Psoas muscle (tissue), 8 donors: ENCODE results near the gene ADA. TPM values are rescaled to one million over a fixed set of nuclear protein-coding genes. Genes with fewer than 3 reads are reported as not detected.

Source experiments
- ATAC-seq, 4 donors: fragments of 200-7000 bp; cut with Tn5 transposase; one replicate each; pipeline ENCODE4 v1.9.1; 2020; ENCODE audit warnings: moderate library complexity in 3 of 4, mild to moderate bottlenecking in 2 of 4
- DNase-seq, 2 donors: peaks; one replicate each; pipeline ENCODE4 v3.0.0-alpha.2; 2020
- H3K27ac ChIP-seq: fragments of 200-600 bp; one replicate; pipeline ENCODE4 v1.8.0; 2022
- H3K27me3 ChIP-seq, 3 donors: fragments of 200-600 bp in 1 of 3; one replicate each; pipeline versions ENCODE4 v1.6.1 to v1.8.0; 2013 to 2022; ENCODE audit warnings: low read length in 2 of 3, mild to moderate bottlenecking in 2 of 3, moderate library complexity in 1 of 3; ENCODE audit not compliant: insufficient read depth in 3 of 3
- H3K36me3 ChIP-seq, 2 donors: fragments of 200-600 bp in 1 of 2; one replicate each; pipeline versions ENCODE4 v1.6.1 to v1.8.0; 2013 to 2022; ENCODE audit warnings: low read depth in 1 of 2, mild to moderate bottlenecking in 1 of 2, moderate library complexity in 1 of 2; ENCODE audit not compliant: insufficient read depth in 1 of 2
- H3K4me1 ChIP-seq: fragments of 200-600 bp; one replicate; pipeline ENCODE4 v1.8.0; 2022
- H3K4me3 ChIP-seq: fragments of 200-600 bp; one replicate; pipeline ENCODE4 v1.8.0; 2022; ENCODE audit warnings: mild to moderate bottlenecking
- H3K9me3 ChIP-seq: fragments of 200-600 bp; one replicate; pipeline ENCODE4 v1.8.0; 2022
- CTCF ChIP-seq: fragments of 200-600 bp; IDR thresholded peaks from one replicate; pipeline ENCODE4 v1.8.0; 2022; ENCODE audit warnings: antibody characterized with exemption
- WGBS, 3 donors: extraction: QIAGEN DNeasy Blood & Tissue Kit; methylation state at CpG; one replicate each; pipeline versions ENCODE4 v1.1.6 to v1.1.7; 2013; 5-methylcytosine and 5-hydroxymethylcytosine counted together
- intact Hi-C, 2 donors: fragments of 100-400 bp; cut with DNase I; formaldehyde crosslinking; loops; one replicate each; pipeline versions ENCODE4 v1.11.0 to v1.14.2; 2022
- polyA plus RNA-seq, 3 donors: library from polyadenylated mRNA; stranded (reverse); fragments of 200-250 nt; gene quantifications; one replicate each; pipeline ENCODE4 v1.2.3, GENCODE V29; 2013
- total RNA-seq, 4 donors: library from RNA; stranded (reverse); fragmentation: NEBNext Ultra II Directional in 2 of 4; extraction: Animal tissue kit (Norgen Biotek cat#: 25700) in 2 of 4; gene quantifications; one replicate each; pipeline versions ENCODE4 v1.2.1 to v1.2.4, GENCODE V29; 2021 to 2023
- donor health status: healthy with polysubstance abuse.
- donor health status: DM: no; HTN: no; CAD: no; lungs with moderate emphysema.
- donor health status: Bipolar disorder and iron deficiency.
- donor health status: healthy.
- donor health status: DM: yes; HTN: yes; CAD: no.
- donor health status: DM: no; HTN: no; CAD: no.
- donor health status: DM: no; HTN: no; CAD: no.
- donor health status: DM: yes; HTN: yes; CAD: no.

ADA gene
- total and polyA plus RNA-seq, 7 donors = 3.3 to 5.8 (median 4.2) TPM

- Histone ChIP-seq H3K9me3 (no peaks in the 10 kb centered on the region), H3K27me3 (no peaks in the 10 kb centered on the region), H3K27ac (no peak overlapping the region), H3K4me1 (no peaks in the 10 kb centered on the region), H3K36me3 (peaks cover 0 to 7% of the 10 kb centered on the region in 2 donors), H3K4me3 (no peak overlapping the region)
- ATAC-seq = no peak
- WGBS, 3 donors = 47 to 69% (median 62%) methylated on average over 8 to 10 of the region's 10 CpGs
- DNase-seq = no peak
- TF ChIP-seq CTCF = no peak
- intact Hi-C loops = no loop called here
Observed at GRCh38 chr20:44629542-44629941, 22.0 kb downstream of the ADA start.

- TF ChIP-seq CTCF = no peak
- Histone ChIP-seq H3K4me3 (no peak overlapping the region), H3K27me3 (no peaks in the 10 kb centered on the region), H3K9me3 (no peaks in the 10 kb centered on the region), H3K4me1 (no peaks in the 10 kb centered on the region), H3K27ac (no peak overlapping the region), H3K36me3 (peaks cover 0 to 7% of the 10 kb centered on the region in 2 donors)
- 86 to 93% (median 88%) methylated on average over 9 of the region's 9 CpGs for WGBS, 3 donors
- intact Hi-C loops = no loop called here
- DNase-seq (no peak), ATAC-seq (no peak)
Observed at GRCh38 chr20:44629017-44629385, 22.5 kb downstream of the ADA start.

GRCh38 chr20:44627364-44628010 lies 24.0 kb downstream of the ADA start:
- Histone ChIP-seq H3K27me3 (no peaks in the 10 kb centered on the region), H3K27ac (no peak overlapping the region), H3K9me3 (no peaks in the 10 kb centered on the region), H3K4me1 (no peaks in the 10 kb centered on the region), H3K36me3 (peaks cover 0 to 7% of the 10 kb centered on the region in 2 donors), H3K4me3 (no peak overlapping the region)
- no peak for ATAC-seq
- DNase-seq = no peak
- no peak for TF ChIP-seq CTCF
- WGBS, 3 donors = 90 to 93% (median 92%) methylated on average over 13 of the region's 13 CpGs
- intact Hi-C loops = no loop called here

GRCh38 chr20:44626278-44626677 lies 25.2 kb downstream of the ADA start:
- intact Hi-C loops = no loop called here
- no peaks in the 10 kb centered on the region for H3K27me3 ChIP-seq
- ATAC-seq (no peak), DNase-seq (no peak)
- H3K36me3 ChIP-seq = peaks cover 0 to 10% of the 10 kb centered on the region in 2 donors
- TF ChIP-seq CTCF = no peak
- WGBS, 3 donors = 91 to 94% (median 91%) methylated on average over 7 of the region's 7 CpGs
- H3K9me3 ChIP-seq = no peaks in the 10 kb centered on the region
- no peak overlapping the region for H3K27ac ChIP-seq
- no peaks in the 10 kb centered on the region for H3K4me1 ChIP-seq
- no peak overlapping the region for H3K4me3 ChIP-seq

GRCh38 chr20:44625361-44625760 lies 26.1 kb downstream of the ADA start:
- H3K36me3 ChIP-seq = peaks cover 0 to 17% of the 10 kb centered on the region in 2 donors
- intact Hi-C loops = no loop called here
- WGBS, 3 donors = 91 to 95% (median 93%) methylated on average over 7 to 8 of the region's 8 CpGs
- no peaks in the 10 kb centered on the region for H3K4me1 ChIP-seq
- ATAC-seq (no peak), DNase-seq (no peak)
- no peak for TF ChIP-seq CTCF
- H3K27ac ChIP-seq = no peak overlapping the region
- no peaks in the 10 kb centered on the region for H3K9me3 ChIP-seq
- no peaks in the 10 kb centered on the region for H3K27me3 ChIP-seq
- no peak overlapping the region for H3K4me3 ChIP-seq
